ENCODE results near the gene SPRYD7.
A peak's percentile ranks its signal among the peaks of the same experiment; 100 is the strongest.

Gene SPRYD7

GRCh38 chr13:49938921-49939320, 2.8 kb upstream of the SPRYD7 start:
- H4K20me1 ChIP-seq (ENCODE audit: insufficient read depth, low read length) = no peaks in the 10 kb centered on the region
- TF ChIP-seq EZH2 (IDR thresholded peaks at IDR 0.05; ENCODE audit: borderline replicate concordance, low read length) = no peak
- no peak for TF ChIP-seq CTCF (IDR thresholded peaks at IDR 0.05; ENCODE audit: low read length)
- H2AFZ ChIP-seq (ENCODE audit: low read length) = no peak overlapping the region
- 0 out of 2 replicates have a peak, but pooled peaks cover 4% of the 10 kb centered on the region for H3K79me2 ChIP-seq (ENCODE audit: insufficient read depth, low read length)
- H3K27ac ChIP-seq (ENCODE audit: low read depth, low read length, poor library complexity, severe bottlenecking) = peak overlapping the region; percentile 82
- H3K36me3 ChIP-seq (ENCODE audit: insufficient read depth, low read length) = no peaks in the 10 kb centered on the region
- peaks cover 42% of the 10 kb centered on the region for H3K4me1 ChIP-seq (ENCODE audit: insufficient read depth, low read length, severe bottlenecking)
- H3F3A ChIP-seq (ENCODE audit: insufficient read depth, low read length) = no peaks in the 10 kb centered on the region; the same call in 1 of the 2 replicates
- H3K27me3 ChIP-seq (ENCODE audit: insufficient read depth, low read length) = no peaks in the 10 kb centered on the region
- no peaks in the 10 kb centered on the region for H3K9me3 ChIP-seq (ENCODE audit: low read length)
- H3K4me2 ChIP-seq (ENCODE audit: low read length) = no peak overlapping the region
- H3K4me3 ChIP-seq (ENCODE audit: low read depth, low read length, poor library complexity, severe bottlenecking) = no peak overlapping the region
- no peak overlapping the region for H3K9ac ChIP-seq (ENCODE audit: low read length)
- no peaks in the 10 kb centered on the region for H3K9me2 ChIP-seq (ENCODE audit: low read depth, low read length)

- Histone ChIP-seq H3K4me3 (ENCODE audit: low read depth, low read length, poor library complexity, severe bottlenecking) (peak overlapping the region; percentile 65), H3K27me3 (ENCODE audit: insufficient read depth, low read length) (no peaks in the 10 kb centered on the region), H3F3A (ENCODE audit: insufficient read depth, low read length) (no peaks in the 10 kb centered on the region; the same call in 1 of the 2 replicates), H3K36me3 (ENCODE audit: insufficient read depth, low read length) (no peaks in the 10 kb centered on the region), H3K4me1 (ENCODE audit: insufficient read depth, low read length, severe bottlenecking) (peaks cover 45% of the 10 kb centered on the region), H4K20me1 (ENCODE audit: insufficient read depth, low read length) (no peaks in the 10 kb centered on the region), H2AFZ (ENCODE audit: low read length) (no peak overlapping the region), H3K9me3 (ENCODE audit: low read length) (no peaks in the 10 kb centered on the region), H3K9me2 (ENCODE audit: low read depth, low read length) (no peaks in the 10 kb centered on the region), H3K27ac (ENCODE audit: low read depth, low read length, poor library complexity, severe bottlenecking) (peak overlapping the region; percentile 82), H3K4me2 (ENCODE audit: low read length) (peak overlapping the region; percentile 70), H3K9ac (ENCODE audit: low read length) (peak overlapping the region; percentile 69), H3K79me2 (ENCODE audit: insufficient read depth, low read length) (0 out of 2 replicates have a peak, but pooled peaks cover 4% of the 10 kb centered on the region)
- TF ChIP-seq EZH2 (IDR thresholded peaks at IDR 0.05; ENCODE audit: borderline replicate concordance, low read length) (no peak), CTCF (IDR thresholded peaks at IDR 0.05; ENCODE audit: low read length) (no peak)
These were observed 2.2 kb upstream of the SPRYD7 start for GRCh38 chr13:49938314-49938713.

GRCh38 chr13:49936968-49937273, 781 bp upstream of the SPRYD7 start:
- peak overlapping the region; percentile 65 for H3K4me3 ChIP-seq (ENCODE audit: low read depth, low read length, poor library complexity, severe bottlenecking)
- no peak overlapping the region for H2AFZ ChIP-seq (ENCODE audit: low read length)
- no peaks in the 10 kb centered on the region for H3K9me2 ChIP-seq (ENCODE audit: low read depth, low read length)
- no peaks in the 10 kb centered on the region for H3K27me3 ChIP-seq (ENCODE audit: insufficient read depth, low read length)
- H3F3A ChIP-seq (ENCODE audit: insufficient read depth, low read length) = no peaks in the 10 kb centered on the region; the same call in 1 of the 2 replicates
- H3K4me1 ChIP-seq (ENCODE audit: insufficient read depth, low read length, severe bottlenecking) = peaks cover 45% of the 10 kb centered on the region
- no peak for TF ChIP-seq EZH2 (IDR thresholded peaks at IDR 0.05; ENCODE audit: borderline replicate concordance, low read length)
- no peak for TF ChIP-seq CTCF (IDR thresholded peaks at IDR 0.05; ENCODE audit: low read length)
- peak overlapping the region; percentile 70 for H3K4me2 ChIP-seq (ENCODE audit: low read length)
- peak overlapping the region; percentile 69 for H3K9ac ChIP-seq (ENCODE audit: low read length)
- H4K20me1 ChIP-seq (ENCODE audit: insufficient read depth, low read length) = no peaks in the 10 kb centered on the region
- H3K36me3 ChIP-seq (ENCODE audit: insufficient read depth, low read length) = no peaks in the 10 kb centered on the region; the same call in 1 of the 2 replicates
- H3K27ac ChIP-seq (ENCODE audit: low read depth, low read length, poor library complexity, severe bottlenecking) = peak overlapping the region; percentile 82
- H3K79me2 ChIP-seq (ENCODE audit: insufficient read depth, low read length) = 0 out of 2 replicates have a peak, but pooled peaks cover 4% of the 10 kb centered on the region
- no peaks in the 10 kb centered on the region for H3K9me3 ChIP-seq (ENCODE audit: low read length)
